Measurements from ENCODE around the gene AFMID. TPM values are rescaled to one million over a fixed set of nuclear protein-coding genes. Genes with fewer than 3 reads are reported as not detected.

AFMID gene
- total and polyA plus RNA-seq, 2 of the 8 experiments (the other 6 are each of a cell fraction or from before 2014, with no cell fraction given), result 49.0 to 53.0 TPM

- TF ChIP-seq MAFK (IDR thresholded peaks at IDR 0.05; ENCODE audit: low read depth, low read length), result no peak
Measured at GRCh38 chr17:78159575-78160158, 27.5 kb upstream of the AFMID start (continued).

Data from H1 (cell line).